B cell (primary cell): ENCODE data around the gene SMPD3.

Source experiments
- CTCF ChIP-seq: fragments of 200-600 bp; IDR thresholded peaks from one replicate; pipeline ENCODE4 v1.8.0; 2022; ENCODE audit warnings: antibody characterized with exemption, mild to moderate bottlenecking
- EZH2 ChIP-seq: IDR thresholded peaks from 2 replicates; pipeline ENCODE4 v1.6.1; 2012; ENCODE audit warnings: borderline replicate concordance, low read depth, mild to moderate bottlenecking, moderate library complexity, low read length; ENCODE audit not compliant: insufficient read depth, poor library complexity, severe bottlenecking

GRCh38 chr16:68362262-68362913, 85.9 kb downstream of the SMPD3 start:
- TF ChIP-seq EZH2 (no peak), CTCF (no peak)
